ENCODE measurements around the gene HECTD4.

GRCh38 chr12:112111931-112112330 is 270.3 kb downstream of the HECTD4 start:
- TF ChIP-seq CTCF (IDR thresholded peaks at IDR 0.05; ENCODE audit: low read length) (no peak), EZH2 (IDR thresholded peaks at IDR 0.05; ENCODE audit: borderline replicate concordance, low read length) (no peak)
